ENCODE measurements around the gene PLAGL2.

The PLAGL2 gene

GRCh38 chr20:32205843-32206759, 1.4 kb downstream of the PLAGL2 start:
- Histone ChIP-seq H3K27me3 (ENCODE audit: control insufficient read depth, low read length) (no peaks in the 10 kb centered on the region), H4K20me1 (ENCODE audit: control insufficient read depth, insufficient read depth, low read depth, low read length) (peaks cover 36% of the 10 kb centered on the region), H3F3A (ENCODE audit: control insufficient read depth, insufficient read depth) (peaks cover 3% of the 10 kb centered on the region; the same call in 1 of the 2 replicates), H3K9me2 (replicated peaks; ENCODE audit: control insufficient read depth, low read length) (no peaks in the 10 kb centered on the region), H3K36me3 (ENCODE audit: control insufficient read depth, low read length) (peaks cover 90% of the 10 kb centered on the region), H3K4me3 (ENCODE audit: low read length) (peak overlapping the region; percentile 98), H3K9me3 (ENCODE audit: control insufficient read depth, insufficient read depth, low read length) (no peaks in the 10 kb centered on the region), H3K79me2 (ENCODE audit: control insufficient read depth, low read length) (peaks cover 99% of the 10 kb centered on the region), H3K4me2 (ENCODE audit: low read length) (peak overlapping the region; percentile 100), H3K4me1 (ENCODE audit: control insufficient read depth, low read length) (peaks cover 54% of the 10 kb centered on the region), H3K27ac (ENCODE audit: low read depth, low read length) (peak overlapping the region; percentile 69)
- TF ChIP-seq EZH2phosphoT487 (IDR thresholded peaks at IDR 0.05; ENCODE audit: borderline replicate concordance, low read length): no peak
- TF ChIP-seq CTCF (IDR thresholded peaks at IDR 0.05; ENCODE audit: low read depth, low read length, poor library complexity, severe bottlenecking): no peak

GRCh38 chr20:32205110-32205842, 2.3 kb downstream of the PLAGL2 start:
- H3K4me3 ChIP-seq (ENCODE audit: low read length): peak overlapping the region; percentile 98
- TF ChIP-seq EZH2phosphoT487 (IDR thresholded peaks at IDR 0.05; ENCODE audit: borderline replicate concordance, low read length) (no peak), CTCF (IDR thresholded peaks at IDR 0.05; ENCODE audit: low read depth, low read length, poor library complexity, severe bottlenecking) (no peak)
- peaks cover 54% of the 10 kb centered on the region for H3K4me1 ChIP-seq (ENCODE audit: control insufficient read depth, low read length)
- no peaks in the 10 kb centered on the region for H3K9me3 ChIP-seq (ENCODE audit: control insufficient read depth, insufficient read depth, low read length)
- H3K27me3 ChIP-seq (ENCODE audit: control insufficient read depth, low read length): no peaks in the 10 kb centered on the region
- H3K4me2 ChIP-seq (ENCODE audit: low read length): peak overlapping the region; percentile 100
- peaks cover 86% of the 10 kb centered on the region for H3K36me3 ChIP-seq (ENCODE audit: control insufficient read depth, low read length)
- peaks cover 96% of the 10 kb centered on the region for H3K79me2 ChIP-seq (ENCODE audit: control insufficient read depth, low read length)
- peaks cover 3% of the 10 kb centered on the region; the same call in 1 of the 2 replicates for H3F3A ChIP-seq (ENCODE audit: control insufficient read depth, insufficient read depth)
- peak overlapping the region; percentile 69 for H3K27ac ChIP-seq (ENCODE audit: low read depth, low read length)
- H3K9me2 ChIP-seq (replicated peaks; ENCODE audit: control insufficient read depth, low read length): no peaks in the 10 kb centered on the region
- peaks cover 36% of the 10 kb centered on the region for H4K20me1 ChIP-seq (ENCODE audit: control insufficient read depth, insufficient read depth, low read depth, low read length)

GRCh38 chr20:32204205-32205109, 3.1 kb downstream of the PLAGL2 start:
- H3K4me3 ChIP-seq (ENCODE audit: low read length): peak overlapping the region; percentile 98
- TF ChIP-seq CTCF (IDR thresholded peaks at IDR 0.05; ENCODE audit: low read depth, low read length, poor library complexity, severe bottlenecking): no peak
- TF ChIP-seq EZH2phosphoT487 (IDR thresholded peaks at IDR 0.05; ENCODE audit: borderline replicate concordance, low read length): no peak
- peaks cover 3% of the 10 kb centered on the region; the same call in 1 of the 2 replicates for H3F3A ChIP-seq (ENCODE audit: control insufficient read depth, insufficient read depth)
- peak overlapping the region; percentile 69 for H3K27ac ChIP-seq (ENCODE audit: low read depth, low read length)
- H3K27me3 ChIP-seq (ENCODE audit: control insufficient read depth, low read length): no peaks in the 10 kb centered on the region
- H4K20me1 ChIP-seq (ENCODE audit: control insufficient read depth, insufficient read depth, low read depth, low read length): peaks cover 36% of the 10 kb centered on the region
- H3K9me2 ChIP-seq (replicated peaks; ENCODE audit: control insufficient read depth, low read length): no peaks in the 10 kb centered on the region
- no peaks in the 10 kb centered on the region for H3K9me3 ChIP-seq (ENCODE audit: control insufficient read depth, insufficient read depth, low read length)
- H3K4me1 ChIP-seq (ENCODE audit: control insufficient read depth, low read length): peaks cover 50% of the 10 kb centered on the region
- peak overlapping the region; percentile 100 for H3K4me2 ChIP-seq (ENCODE audit: low read length)
- H3K79me2 ChIP-seq (ENCODE audit: control insufficient read depth, low read length): peaks cover 94% of the 10 kb centered on the region
- peaks cover 85% of the 10 kb centered on the region for H3K36me3 ChIP-seq (ENCODE audit: control insufficient read depth, low read length)

All from DOHH2 (cell line).